HG03571 (cell line): Measurements from ENCODE around the gene EMILIN2.

ENCODE experiments used
- ATAC-seq: cut with Tn5 transposase; IDR thresholded peaks from one replicate; pipeline ENCODE4 v1.9.1; 2021; ENCODE audit not compliant: unreplicated experiment

EMILIN2 gene

GRCh38 chr18:2952605-2953004, 105.8 kb downstream of the EMILIN2 start:
- no peak for ATAC-seq

- no peak for ATAC-seq
These were observed 107.3 kb downstream of the EMILIN2 start for GRCh38 chr18:2953935-2954653.

GRCh38 chr18:2954869-2955645, 108.3 kb downstream of the EMILIN2 start:
- ATAC-seq: no peak

GRCh38 chr18:2956056-2956455, 109.2 kb downstream of the EMILIN2 start:
- ATAC-seq: no peak

GRCh38 chr18:2958819-2959298, 112.1 kb downstream of the EMILIN2 start:
- peak; percentile 34 for ATAC-seq

- no peak for ATAC-seq
These were observed 112.5 kb downstream of the EMILIN2 start for GRCh38 chr18:2959341-2959740.

GRCh38 chr18:2960983-2961696, 114.3 kb downstream of the EMILIN2 start:
- no peak for ATAC-seq

GRCh38 chr18:2961821-2962220, 115.0 kb downstream of the EMILIN2 start:
- ATAC-seq: no peak

GRCh38 chr18:2963048-2963447, 116.2 kb downstream of the EMILIN2 start:
- ATAC-seq: no peak

- no peak for ATAC-seq
These were observed 117.7 kb downstream of the EMILIN2 start for GRCh38 chr18:2964361-2965010.
